HepG2 (cell line): Measurements from ENCODE around the gene ANKRD44. TPM values are rescaled to one million over a fixed set of nuclear protein-coding genes. Genes with fewer than 3 reads are reported as not detected.

Source experiments
- ATAC-seq: fragments of 200-7000 bp; cut with Tn5 transposase; 3 replicates; pipeline ENCODE4 v1.9.1; 2020; ENCODE audit warnings: mild to moderate bottlenecking, moderate library complexity
- BruUV-seq: library from RNA; stranded (reverse); fragments of 400-500 nt; replicated peaks from 2 replicates; lab custom pipeline; 2021; lab: Mats Ljungman, UMichigan
- CTCF ChIA-PET: fragments of 300-600 bp; formaldehyde crosslinking; extraction: SDS; loops from one replicate; lab custom pipeline; 2021; ENCODE audit warnings: low total read pairs, inconsistent platforms, low intra/inter-chr PET ratio; lab: Yijun Ruan, JAX
- POLR2A ChIA-PET: fragments of 350-600 bp; sonication (Branson Sonifier 250); formaldehyde crosslinking; loops from one replicate; lab custom pipeline; 2020; ENCODE audit warnings: antibody characterized with exemption, inconsistent platforms; lab: Yijun Ruan, JAX
- DNase-seq: peaks from one replicate; pipeline ENCODE4 v3.0.0-alpha.2; 2015; ENCODE audit warnings: low spot score
- FAIRE-seq: peaks from 3 replicates; lab custom pipeline; 2011; peaks lifted over from hg19 to GRCh38; lab: Jason Lieb, UNC
- H2AFZ ChIP-seq: one replicate; pipeline ENCODE4 v1.6.1; 2011; ENCODE audit warnings: low read length, inconsistent platforms
- H3K27ac ChIP-seq: fragments of 300-600 bp; 3 replicates; pipeline ENCODE4 v1.8.0; 2011; ENCODE audit warnings: mixed run types, mild to moderate bottlenecking, mixed read lengths, low read length, inconsistent platforms; ENCODE audit not compliant: insufficient read depth; ENCODE audit errors: extremely low read length
- H3K27me3 ChIP-seq, 2 experiments: fragments of 200-600 bp in 1 of 2; 2 replicates in 1 of 2; 3 replicates in 1 of 2; pipeline versions ENCODE4 v1.6.0 to v1.8.0; 2011; ENCODE audit warnings: low read length in 2 of 2, mild to moderate bottlenecking in 2 of 2, moderate library complexity in 2 of 2, inconsistent platforms in 1 of 2; ENCODE audit not compliant: insufficient read depth in 2 of 2, control insufficient read depth in 1 of 2
- H3K36me3 ChIP-seq, 2 experiments: fragments of 200-600 bp in 1 of 2; replicated peaks in 1 of 2; 2 replicates in 1 of 2; 3 replicates in 1 of 2; pipeline versions ENCODE4 v1.5.1 to v1.8.0; 2011; ENCODE audit warnings: low read length in 2 of 2, inconsistent platforms in 1 of 2; ENCODE audit not compliant: insufficient read depth in 2 of 2, control insufficient read depth in 1 of 2
- H3K4me1 ChIP-seq: 2 replicates; pipeline ENCODE4 v1.5.1; 2012; ENCODE audit warnings: low read length, inconsistent platforms; ENCODE audit not compliant: insufficient read depth
- H3K4me2 ChIP-seq: 2 replicates; pipeline ENCODE4 v1.6.0; 2011; ENCODE audit warnings: low read depth, low read length, inconsistent platforms
- H3K4me3 ChIP-seq, 3 experiments: fragments of 200-600 bp in 1 of 3; sonication (generic), shearing (Covaris generic) in 1 of 3; replicated peaks in 1 of 3; 2 replicates each; pipeline ENCODE4 v1.5.1; 2011 to 2016; ENCODE audit warnings: low read length in 3 of 3, inconsistent platforms in 2 of 3, low read depth in 2 of 3, mild to moderate bottlenecking in 2 of 3, control low read depth in 1 of 3, mixed read lengths in 1 of 3; ENCODE audit not compliant: insufficient read depth in 1 of 3
- H3K79me2 ChIP-seq: one replicate; pipeline ENCODE4 v1.6.1; 2011; ENCODE audit warnings: low read length, inconsistent platforms; ENCODE audit not compliant: insufficient read depth
- H3K9ac ChIP-seq: 2 replicates; pipeline ENCODE4 v1.6.0; 2011; ENCODE audit warnings: mild to moderate bottlenecking, low read depth, low read length, inconsistent platforms; ENCODE audit not compliant: insufficient read depth
- H3K9me3 ChIP-seq: 2 replicates; pipeline ENCODE4 v1.5.1; 2012; ENCODE audit warnings: mild to moderate bottlenecking, low read length
- H4K20me1 ChIP-seq: 2 replicates; pipeline ENCODE4 v1.6.0; 2011; ENCODE audit warnings: inconsistent platforms, mild to moderate bottlenecking, low read length, moderate library complexity; ENCODE audit not compliant: insufficient read depth
- FOSL2 ChIP-seq: sonication (generic); formaldehyde crosslinking; IDR thresholded peaks from 2 replicates; pipeline ENCODE4 v1.4.0; 2020; ENCODE audit warnings: missing genetic modification reagents
- HNRNPUL1 ChIP-seq: fragments of 200-400 bp; formaldehyde crosslinking; IDR thresholded peaks from 2 replicates; pipeline ENCODE4 v1.6.1; 2017; ENCODE audit warnings: low read depth, mild to moderate bottlenecking, low read length, moderate library complexity
- KAT7 ChIP-seq: IDR thresholded peaks from 2 replicates; pipeline ENCODE4 v1.6.1; 2018; ENCODE audit warnings: borderline replicate concordance, missing compliant biosample characterization
- MLLT10 ChIP-seq: sonication (generic); formaldehyde crosslinking; IDR thresholded peaks from 2 replicates; pipeline ENCODE4 v1.4.0; 2020; ENCODE audit warnings: missing genetic modification reagents
- NBN ChIP-seq: fragments of 450-650 bp; conservative IDR thresholded peaks from 2 replicates; pipeline ENCODE4 v1.6.1; 2017
- NCOA2 ChIP-seq: sonication (generic); formaldehyde crosslinking; IDR thresholded peaks from 2 replicates; pipeline ENCODE4 v1.8.0; 2022; ENCODE audit warnings: inconsistent platforms
- POGZ ChIP-seq: sonication (generic); formaldehyde crosslinking; IDR thresholded peaks from 2 replicates; pipeline ENCODE4 v1.4.0; 2020; ENCODE audit warnings: mild to moderate bottlenecking, missing genetic modification reagents
- SCMH1 ChIP-seq: sonication (generic); formaldehyde crosslinking; IDR thresholded peaks from 2 replicates; pipeline ENCODE4 v1.9.0; 2021; ENCODE audit warnings: missing genetic modification reagents, mild to moderate bottlenecking, borderline replicate concordance
- STAT5B ChIP-seq: sonication (generic); formaldehyde crosslinking; IDR thresholded peaks from 2 replicates; pipeline ENCODE4 v1.4.0; 2020; ENCODE audit warnings: missing genetic modification reagents
- TAF15 ChIP-seq: fragments of 200-400 bp; formaldehyde crosslinking; IDR thresholded peaks from one replicate; pipeline ENCODE4 v1.6.1; 2018; ENCODE audit warnings: mild to moderate bottlenecking, low read depth, low read length; ENCODE audit not compliant: poor library complexity, severe bottlenecking
- ZNF543 ChIP-seq: sonication (generic); formaldehyde crosslinking; IDR thresholded peaks from 2 replicates; pipeline ENCODE4 v1.4.0; 2020; ENCODE audit warnings: mild to moderate bottlenecking, missing genetic modification reagents
- ZNF644 ChIP-seq: IDR thresholded peaks from 2 replicates; pipeline ENCODE4 v1.6.1; 2016; ENCODE audit warnings: low read depth
- ZNF652 ChIP-seq: IDR thresholded peaks from 2 replicates; pipeline ENCODE4 v1.6.1; 2016; ENCODE audit warnings: low read depth, borderline replicate concordance
- WGBS: methylation state at CpG from one replicate; pipeline ENCODE4 v1.1.6; 2017; ENCODE audit warnings: low lambda C conversion rate; 5-methylcytosine and 5-hydroxymethylcytosine counted together
- in situ Hi-C: cut with HindIII; loops from 2 replicates; pipeline ENCODE4 v1.10.0; 2017; ENCODE audit warnings: low pct_unique_long_range_greater_than_20kb; ENCODE audit not compliant: extremely low pct_ligation_motif_present
- intact Hi-C: fragments of 100-400 bp; cut with micrococcal nuclease; formaldehyde crosslinking; loops from one replicate; pipeline ENCODE4 v1.10.0; 2022; ENCODE audit not compliant: unreplicated experiment
- polyA plus RNA-seq, 8 experiments: library from polyadenylated mRNA; depleted of rRNA in 3 of 8; stranded (reverse) in 7 of 8; unstranded in 1 of 8; fragments of >200 nt; fragmentation: Illumina TruSeq in 4 of 8; extraction: Trizol in 4 of 8; gene quantifications; 2 replicates each; pipeline versions ENCODE4 v1.2.1 to v1.2.3, GENCODE V29; 2011 to 2016; ENCODE audit warnings: low read depth in 4 of 8, missing spikeins in 1 of 8, mixed read lengths in 1 of 8; ENCODE audit not compliant: insufficient read depth in 1 of 8
- total RNA-seq, 5 experiments: library from RNA; depleted of rRNA; stranded (reverse); fragments of >200 nt; fragmentation: Illumina TruSeq; extraction: Trizol; gene quantifications; 2 replicates each; pipeline ENCODE4 v1.2.3, GENCODE V29; 2016; ENCODE audit warnings: low read depth in 1 of 5
- TF ChIP-seq, protein P1 (sequence below): sonication (generic); formaldehyde crosslinking; IDR thresholded peaks from 2 replicates; pipeline ENCODE4 v1.5.1; 2020; ENCODE audit warnings: missing genetic modification reagents, mild to moderate bottlenecking, borderline replicate concordance
- TF ChIP-seq, protein P2 (sequence below): sonication (generic); formaldehyde crosslinking; conservative IDR thresholded peaks from 2 replicates; pipeline ENCODE4 v1.4.0; 2020; ENCODE audit warnings: missing genetic modification reagents
- TF ChIP-seq, protein P3 (sequence below): sonication (generic); formaldehyde crosslinking; IDR thresholded peaks from 2 replicates; pipeline ENCODE4 v1.5.1; 2020; ENCODE audit warnings: missing genetic modification reagents, mild to moderate bottlenecking, borderline replicate concordance
- TF ChIP-seq, protein P4 (sequence below): sonication (generic); formaldehyde crosslinking; conservative IDR thresholded peaks from 2 replicates; pipeline ENCODE4 v1.5.0; 2020; ENCODE audit warnings: missing genetic modification reagents

Gene ANKRD44
- total and polyA plus RNA-seq, 2 of the 13 experiments (the other 11 are each of a cell fraction or from before 2014, with no cell fraction given) = 0.04 to 0.11 TPM

DNA sequence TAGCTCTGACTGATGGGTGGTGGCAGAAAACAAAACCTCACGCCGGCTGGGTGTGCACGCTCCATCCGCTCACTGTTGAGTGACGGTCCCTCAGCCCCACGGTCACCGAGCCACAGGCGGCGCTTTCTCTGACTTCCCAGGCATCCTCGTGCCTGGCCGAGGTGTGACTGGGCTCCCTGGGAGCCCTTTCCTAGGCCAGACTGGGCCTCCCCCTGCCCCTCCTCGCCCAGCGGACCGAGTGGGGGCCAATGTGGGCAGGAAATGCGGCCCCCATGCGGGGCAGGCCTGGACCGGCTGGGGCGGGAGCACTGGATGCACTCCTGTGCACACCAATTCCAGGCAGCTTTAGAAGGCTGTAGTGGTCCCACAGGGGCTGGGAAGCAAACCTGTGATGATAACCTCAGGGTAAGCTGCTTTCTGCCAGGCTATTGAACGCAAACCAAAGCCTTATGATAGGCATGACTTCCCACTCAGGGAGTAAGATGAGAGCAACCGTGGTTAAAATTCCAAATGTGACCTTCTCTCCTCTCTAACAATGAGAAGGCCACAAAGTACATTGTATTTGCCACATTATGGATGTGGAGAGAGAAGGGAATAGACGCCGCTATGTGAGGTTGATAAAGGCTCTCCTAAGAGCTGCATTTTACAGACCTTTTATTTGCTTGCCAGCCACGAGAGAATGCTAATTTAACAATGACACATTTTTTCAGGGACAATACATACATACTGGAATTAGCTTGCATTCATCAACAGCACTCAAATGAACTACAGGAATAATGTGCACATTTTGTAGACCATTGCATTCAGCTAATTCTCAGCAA, 300.2 kb downstream of the ANKRD44 start:
- Histone ChIP-seq H3K36me3 (no peaks in the 10 kb centered on the region), H3K4me2 (no peak overlapping the region), H3K4me1 (peaks cover 8% of the 10 kb centered on the region), H2AFZ (no peak overlapping the region), H3K27me3 (peaks cover 0 to 8% of the 10 kb centered on the region in 2 experiments; a peak in 2 of 5 replicates), H3K27ac (no peak overlapping the region), H3K9me3 (no peaks in the 10 kb centered on the region), H3K4me3 (no peak overlapping the region), H3K79me2 (no peaks in the 10 kb centered on the region), H4K20me1 (no peaks in the 10 kb centered on the region), H3K9ac (no peak overlapping the region)
- DNase-seq = no peak
- intact Hi-C loops (loop anchor here (5.0 to 10.0 kb wide), 3 partner anchors 83 to 764 kb away; partner anchors contain the start of gene PGAP1), in situ Hi-C loops (loop anchor here (10.0 kb wide), 1 partner anchor 154 kb away; no protein-coding TSS in a partner anchor)
- no TSS peak for BruUV-seq
- ChIA-PET CTCF (no interaction called here), POLR2A (no interaction called here)
- 50% methylated on average over 16 of the region's 23 CpGs for WGBS
- ATAC-seq = no peak; the same call in 2 of the 3 replicates
- TF ChIP-seq NCOA2 (CRISPR knock-in tag) (no peak), ZNF644 (CRISPR knock-in tag) (no peak), SCMH1 (CRISPR knock-in tag) (no peak), TAF15 (no peak), ZNF652 (CRISPR knock-in tag) (no peak), POGZ (CRISPR knock-in tag) (no peak), HNRNPUL1 (no peak), FOSL2 (no peak), ZNF543 (CRISPR knock-in tag) (no peak), NBN (no peak), KAT7 (CRISPR knock-in tag) (no peak), STAT5B (CRISPR knock-in tag) (no peak), MLLT10 (no peak)
- TF ChIP-seq, protein P1, sequence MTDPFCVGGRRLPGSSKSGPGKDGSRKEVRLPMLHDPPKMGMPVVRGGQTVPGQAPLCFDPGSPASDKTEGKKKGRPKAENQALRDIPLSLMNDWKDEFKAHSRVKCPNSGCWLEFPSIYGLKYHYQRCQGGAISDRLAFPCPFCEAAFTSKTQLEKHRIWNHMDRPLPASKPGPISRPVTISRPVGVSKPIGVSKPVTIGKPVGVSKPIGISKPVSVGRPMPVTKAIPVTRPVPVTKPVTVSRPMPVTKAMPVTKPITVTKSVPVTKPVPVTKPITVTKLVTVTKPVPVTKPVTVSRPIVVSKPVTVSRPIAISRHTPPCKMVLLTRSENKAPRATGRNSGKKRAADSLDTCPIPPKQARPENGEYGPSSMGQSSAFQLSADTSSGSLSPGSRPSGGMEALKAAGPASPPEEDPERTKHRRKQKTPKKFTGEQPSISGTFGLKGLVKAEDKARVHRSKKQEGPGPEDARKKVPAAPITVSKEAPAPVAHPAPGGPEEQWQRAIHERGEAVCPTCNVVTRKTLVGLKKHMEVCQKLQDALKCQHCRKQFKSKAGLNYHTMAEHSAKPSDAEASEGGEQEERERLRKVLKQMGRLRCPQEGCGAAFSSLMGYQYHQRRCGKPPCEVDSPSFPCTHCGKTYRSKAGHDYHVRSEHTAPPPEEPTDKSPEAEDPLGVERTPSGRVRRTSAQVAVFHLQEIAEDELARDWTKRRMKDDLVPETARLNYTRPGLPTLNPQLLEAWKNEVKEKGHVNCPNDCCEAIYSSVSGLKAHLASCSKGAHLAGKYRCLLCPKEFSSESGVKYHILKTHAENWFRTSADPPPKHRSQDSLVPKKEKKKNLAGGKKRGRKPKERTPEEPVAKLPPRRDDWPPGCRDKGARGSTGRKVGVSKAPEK (CRISPR knock-in tag) = no peak
- TF ChIP-seq, protein P2, sequence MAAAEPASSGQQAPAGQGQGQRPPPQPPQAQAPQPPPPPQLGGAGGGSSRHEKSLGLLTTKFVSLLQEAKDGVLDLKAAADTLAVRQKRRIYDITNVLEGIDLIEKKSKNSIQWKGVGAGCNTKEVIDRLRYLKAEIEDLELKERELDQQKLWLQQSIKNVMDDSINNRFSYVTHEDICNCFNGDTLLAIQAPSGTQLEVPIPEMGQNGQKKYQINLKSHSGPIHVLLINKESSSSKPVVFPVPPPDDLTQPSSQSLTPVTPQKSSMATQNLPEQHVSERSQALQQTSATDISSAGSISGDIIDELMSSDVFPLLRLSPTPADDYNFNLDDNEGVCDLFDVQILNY (CRISPR knock-in tag) = no peak
- TF ChIP-seq, protein P3, sequence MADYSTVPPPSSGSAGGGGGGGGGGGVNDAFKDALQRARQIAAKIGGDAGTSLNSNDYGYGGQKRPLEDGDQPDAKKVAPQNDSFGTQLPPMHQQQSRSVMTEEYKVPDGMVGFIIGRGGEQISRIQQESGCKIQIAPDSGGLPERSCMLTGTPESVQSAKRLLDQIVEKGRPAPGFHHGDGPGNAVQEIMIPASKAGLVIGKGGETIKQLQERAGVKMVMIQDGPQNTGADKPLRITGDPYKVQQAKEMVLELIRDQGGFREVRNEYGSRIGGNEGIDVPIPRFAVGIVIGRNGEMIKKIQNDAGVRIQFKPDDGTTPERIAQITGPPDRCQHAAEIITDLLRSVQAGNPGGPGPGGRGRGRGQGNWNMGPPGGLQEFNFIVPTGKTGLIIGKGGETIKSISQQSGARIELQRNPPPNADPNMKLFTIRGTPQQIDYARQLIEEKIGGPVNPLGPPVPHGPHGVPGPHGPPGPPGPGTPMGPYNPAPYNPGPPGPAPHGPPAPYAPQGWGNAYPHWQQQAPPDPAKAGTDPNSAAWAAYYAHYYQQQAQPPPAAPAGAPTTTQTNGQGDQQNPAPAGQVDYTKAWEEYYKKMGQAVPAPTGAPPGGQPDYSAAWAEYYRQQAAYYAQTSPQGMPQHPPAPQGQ = no peak
- TF ChIP-seq, protein P4, sequence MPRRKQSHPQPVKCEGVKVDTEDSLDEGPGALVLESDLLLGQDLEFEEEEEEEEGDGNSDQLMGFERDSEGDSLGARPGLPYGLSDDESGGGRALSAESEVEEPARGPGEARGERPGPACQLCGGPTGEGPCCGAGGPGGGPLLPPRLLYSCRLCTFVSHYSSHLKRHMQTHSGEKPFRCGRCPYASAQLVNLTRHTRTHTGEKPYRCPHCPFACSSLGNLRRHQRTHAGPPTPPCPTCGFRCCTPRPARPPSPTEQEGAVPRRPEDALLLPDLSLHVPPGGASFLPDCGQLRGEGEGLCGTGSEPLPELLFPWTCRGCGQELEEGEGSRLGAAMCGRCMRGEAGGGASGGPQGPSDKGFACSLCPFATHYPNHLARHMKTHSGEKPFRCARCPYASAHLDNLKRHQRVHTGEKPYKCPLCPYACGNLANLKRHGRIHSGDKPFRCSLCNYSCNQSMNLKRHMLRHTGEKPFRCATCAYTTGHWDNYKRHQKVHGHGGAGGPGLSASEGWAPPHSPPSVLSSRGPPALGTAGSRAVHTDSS = no peak
- no peak for FAIRE-seq
